ENCODE data around the gene SGK1. TPM values are rescaled to one million over a fixed set of nuclear protein-coding genes. Genes with fewer than 3 reads are reported as not detected.

The SGK1 gene
- total RNA-seq, 1 experiment from 2014 or later: 7.8 TPM

DNA sequence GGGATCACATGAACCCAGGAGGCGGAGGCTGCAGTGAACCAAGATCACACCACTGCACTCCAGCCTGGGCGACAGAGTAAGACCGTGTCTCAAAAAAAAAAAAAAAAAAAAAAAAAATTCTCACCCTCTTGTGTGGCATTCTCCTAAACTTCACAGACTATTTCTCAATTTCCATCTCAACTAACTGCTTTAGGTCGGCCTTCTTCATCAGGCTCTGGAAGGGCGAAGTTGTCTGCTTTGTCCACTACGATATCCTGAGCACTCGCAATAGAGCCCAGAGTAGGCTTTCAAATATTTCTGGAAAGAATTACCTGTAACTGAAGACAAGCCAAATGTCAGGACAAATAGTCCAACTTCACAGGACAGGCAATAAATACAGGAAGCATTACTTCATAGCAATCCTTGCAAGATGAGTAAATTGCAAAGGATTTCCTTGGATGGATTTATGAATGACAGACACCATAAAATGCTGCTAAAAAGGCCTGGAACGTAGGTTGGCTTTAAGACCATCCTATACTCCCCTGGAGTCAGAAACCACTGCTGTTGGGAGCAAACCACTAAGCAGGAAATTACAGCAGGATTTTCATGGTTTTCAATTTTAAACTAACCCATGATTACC is 149.2 kb downstream of the SGK1 start:
- no peak overlapping the region for H3K9ac ChIP-seq (ENCODE audit: extremely low read depth, insufficient read length, low read length)
- Mint-ChIP-seq H3K27me3 (ENCODE audit: low read depth) (no peaks in the 10 kb centered on the region), H3K36me3 (ENCODE audit: insufficient read depth in 1 of 3, low read depth in 3 of 3) (peaks cover 35 to 52% (median 45%) of the 10 kb centered on the region in 3 experiments; a peak in 6 of 7 replicates), H3K4me3 (no peak overlapping the region), H3K4me1 (peaks cover 2 to 13% of the 10 kb centered on the region in 2 experiments), H3K27ac (no peak overlapping the region; a peak in 1 of 7 replicates), H3K9me3 (no peaks in the 10 kb centered on the region; a peak in 1 of 5 replicates)
- H4K5ac ChIP-seq (ENCODE audit: insufficient read length, low read depth, low read length): no peak overlapping the region
- H2BK5ac ChIP-seq (ENCODE audit: insufficient read length, low read length): no peak overlapping the region
- H4K20me1 ChIP-seq (ENCODE audit: control insufficient read depth, insufficient read depth, insufficient read length): no peaks in the 10 kb centered on the region
- H2AFZ ChIP-seq (ENCODE audit: low read length): no peak overlapping the region
- no peak overlapping the region for H4K8ac ChIP-seq (replicated peaks; ENCODE audit: insufficient read length, low read depth, low read length)
- no peak overlapping the region for H2AK5ac ChIP-seq (ENCODE audit: insufficient read length, low read length)
- H3K56ac ChIP-seq (ENCODE audit: insufficient read length, low read depth, low read length): no peak overlapping the region
- no peak for DNase-seq
- TF ChIP-seq, protein P1, sequence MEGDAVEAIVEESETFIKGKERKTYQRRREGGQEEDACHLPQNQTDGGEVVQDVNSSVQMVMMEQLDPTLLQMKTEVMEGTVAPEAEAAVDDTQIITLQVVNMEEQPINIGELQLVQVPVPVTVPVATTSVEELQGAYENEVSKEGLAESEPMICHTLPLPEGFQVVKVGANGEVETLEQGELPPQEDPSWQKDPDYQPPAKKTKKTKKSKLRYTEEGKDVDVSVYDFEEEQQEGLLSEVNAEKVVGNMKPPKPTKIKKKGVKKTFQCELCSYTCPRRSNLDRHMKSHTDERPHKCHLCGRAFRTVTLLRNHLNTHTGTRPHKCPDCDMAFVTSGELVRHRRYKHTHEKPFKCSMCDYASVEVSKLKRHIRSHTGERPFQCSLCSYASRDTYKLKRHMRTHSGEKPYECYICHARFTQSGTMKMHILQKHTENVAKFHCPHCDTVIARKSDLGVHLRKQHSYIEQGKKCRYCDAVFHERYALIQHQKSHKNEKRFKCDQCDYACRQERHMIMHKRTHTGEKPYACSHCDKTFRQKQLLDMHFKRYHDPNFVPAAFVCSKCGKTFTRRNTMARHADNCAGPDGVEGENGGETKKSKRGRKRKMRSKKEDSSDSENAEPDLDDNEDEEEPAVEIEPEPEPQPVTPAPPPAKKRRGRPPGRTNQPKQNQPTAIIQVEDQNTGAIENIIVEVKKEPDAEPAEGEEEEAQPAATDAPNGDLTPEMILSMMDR (conservative IDR thresholded peaks at IDR 0.05): no peak
- no peak overlapping the region for H3K14ac ChIP-seq (ENCODE audit: insufficient read depth, low read length)
- no peak overlapping the region for H2BK15ac ChIP-seq (ENCODE audit: low read depth, low read length)
- H2BK12ac ChIP-seq (ENCODE audit: insufficient read length, low read depth, low read length): no peak overlapping the region
- H3K79me1 ChIP-seq (ENCODE audit: insufficient read depth, low read depth, low read length, poor library complexity, severe bottlenecking): no peaks in the 10 kb centered on the region
- no peaks in the 10 kb centered on the region for H3K4me1 ChIP-seq (ENCODE audit: insufficient read depth, low read length)
- no peaks in the 10 kb centered on the region for H3K79me2 ChIP-seq (ENCODE audit: insufficient read depth, low read length)
- H4K91ac ChIP-seq (ENCODE audit: insufficient read length, low read depth, low read length): no peak overlapping the region
- no peak overlapping the region for H3K27ac ChIP-seq (ENCODE audit: insufficient read length, low read depth, low read length)
- no peaks in the 10 kb centered on the region for H3K9me3 ChIP-seq (ENCODE audit: control insufficient read depth, low read depth, low read length)
- no CpG with 5 or more reads among the region's 8 CpGs for WGBS (ENCODE audit: extremely low coverage, insufficient read length, low lambda C conversion rate)
- no peak overlapping the region for H2BK120ac ChIP-seq (ENCODE audit: low read depth, low read length, poor library complexity, severe bottlenecking)
- H3K27me3 ChIP-seq (ENCODE audit: insufficient read depth, low read length): no peaks in the 10 kb centered on the region
- H3K18ac ChIP-seq (ENCODE audit: insufficient read length, low read depth, low read length): no peak overlapping the region
- H2BK20ac ChIP-seq (ENCODE audit: low read depth, low read length, poor library complexity, severe bottlenecking): no peak overlapping the region
- no peak overlapping the region for H3T11ph ChIP-seq (ENCODE audit: low read length)
- H3K23me2 ChIP-seq (ENCODE audit: insufficient read length, low read depth, low read length, poor library complexity, severe bottlenecking): no peaks in the 10 kb centered on the region
- H3K23ac ChIP-seq (ENCODE audit: insufficient read length, low read depth, low read length): no peak overlapping the region
- no peak overlapping the region for H3K4ac ChIP-seq (ENCODE audit: low read depth, low read length)
- H3K4me2 ChIP-seq (ENCODE audit: insufficient read depth, insufficient read length, low read length): no peak overlapping the region
